Ovary (tissue), 9 donors: ENCODE results near the gene KRT33B. TPM values are rescaled to one million over a fixed set of nuclear protein-coding genes. Genes with fewer than 3 reads are reported as not detected.

Source experiments
- DNase-seq, 5 donors: peaks; one replicate each; pipeline ENCODE4 v3.0.0-alpha.2; 2019 to 2020
- H3K27ac ChIP-seq, 2 donors: fragments of 200-600 bp; one replicate each; pipeline versions ENCODE4 v1.5.1 to v1.8.0; 2019 to 2022
- H3K27me3 ChIP-seq: fragments of 200-600 bp; one replicate; pipeline ENCODE4 v1.8.0; 2022
- H3K36me3 ChIP-seq: fragments of 200-600 bp; sonication (generic); one replicate; pipeline ENCODE4 v1.5.1; 2019
- H3K4me1 ChIP-seq: one replicate; pipeline ENCODE4 v1.8.1; 2013; ENCODE audit warnings: mild to moderate bottlenecking, moderate library complexity; ENCODE audit not compliant: insufficient read depth
- H3K4me3 ChIP-seq: fragments of 200-600 bp; sonication (generic); one replicate; pipeline ENCODE4 v1.5.1; 2017
- H3K9me3 ChIP-seq, 2 donors: fragments of 200-600 bp in 1 of 2; sonication (generic) in 1 of 2; one replicate each; pipeline versions ENCODE4 v1.5.1 to v1.8.1; 2013 to 2019; ENCODE audit warnings: mild to moderate bottlenecking in 1 of 2, moderate library complexity in 1 of 2
- EP300 ChIP-seq: sonication (generic); formaldehyde crosslinking; IDR thresholded peaks from one replicate; pipeline ENCODE4 v1.6.1; 2017; ENCODE audit warnings: antibody characterized with exemption
- POLR2A ChIP-seq: fragments of 450-650 bp; IDR thresholded peaks from one replicate; pipeline ENCODE4 v1.6.1; 2017; ENCODE audit warnings: antibody characterized with exemption, mild to moderate bottlenecking, moderate library complexity
- WGBS, 3 donors: extraction: QIAGEN DNeasy Blood & Tissue Kit in 1 of 3; methylation state at CpG; one replicate each; pipeline versions ENCODE4 v1.1.5 to v1.1.7; 2013 to 2017; 5-methylcytosine and 5-hydroxymethylcytosine counted together
- intact Hi-C, 4 donors: fragments of 100-400 bp; cut with DNase I; formaldehyde crosslinking; loops; one replicate each; pipeline versions ENCODE4 v1.11.0 to v1.15.1; 2022 to 2023
- polyA plus RNA-seq, 2 donors: library from polyadenylated mRNA; stranded (reverse); fragments of 200-250 nt in 1 of 2; fragments of 350-450 nt in 1 of 2; fragmentation: Illumina TruSeq in 1 of 2; extraction: RNeasy Lipid Tissue Mini Kit (QIAGEN cat#74804) in 1 of 2; gene quantifications; one replicate each; pipeline ENCODE4 v1.2.3, GENCODE V29; 2013 to 2014
- total RNA-seq, 7 donors: library from RNA; depleted of rRNA in 2 of 7; stranded (reverse); fragments of >200 nt in 2 of 7; fragmentation: NEBNext Ultra II Directional in 3 of 7; extraction: Animal tissue kit (Norgen Biotek cat#: 25700) in 3 of 7; gene quantifications; one replicate each; pipeline versions ENCODE4 v1.1.0 to v1.2.4, GENCODE V29; 2016 to 2023
- TF ChIP-seq, protein P1 (sequence below), 3 donors: fragments of 450-650 bp in 2 of 3; fragments of 200-600 bp in 1 of 3; IDR thresholded peaks; one replicate each; pipeline versions ENCODE4 v1.5.1 to v1.8.0; 2016 to 2022; ENCODE audit warnings: antibody characterized with exemption in 3 of 3, mild to moderate bottlenecking in 1 of 3
- donor health status: DM: no; HTN: no; CAD: no; lungs with moderate emphysema.
- donor health status: DM: no; HTN: no; CAD: no.
- donor health status: Bipolar disorder and iron deficiency.
- donor health status: DM: yes; HTN: yes; CAD: no.
- donor health status: DM: no; HTN: no; CAD: no.
- donor health status: DM: yes; HTN: yes; CAD: no.

Gene KRT33B
- total and polyA plus RNA-seq, 9 donors: not detected

DNA sequence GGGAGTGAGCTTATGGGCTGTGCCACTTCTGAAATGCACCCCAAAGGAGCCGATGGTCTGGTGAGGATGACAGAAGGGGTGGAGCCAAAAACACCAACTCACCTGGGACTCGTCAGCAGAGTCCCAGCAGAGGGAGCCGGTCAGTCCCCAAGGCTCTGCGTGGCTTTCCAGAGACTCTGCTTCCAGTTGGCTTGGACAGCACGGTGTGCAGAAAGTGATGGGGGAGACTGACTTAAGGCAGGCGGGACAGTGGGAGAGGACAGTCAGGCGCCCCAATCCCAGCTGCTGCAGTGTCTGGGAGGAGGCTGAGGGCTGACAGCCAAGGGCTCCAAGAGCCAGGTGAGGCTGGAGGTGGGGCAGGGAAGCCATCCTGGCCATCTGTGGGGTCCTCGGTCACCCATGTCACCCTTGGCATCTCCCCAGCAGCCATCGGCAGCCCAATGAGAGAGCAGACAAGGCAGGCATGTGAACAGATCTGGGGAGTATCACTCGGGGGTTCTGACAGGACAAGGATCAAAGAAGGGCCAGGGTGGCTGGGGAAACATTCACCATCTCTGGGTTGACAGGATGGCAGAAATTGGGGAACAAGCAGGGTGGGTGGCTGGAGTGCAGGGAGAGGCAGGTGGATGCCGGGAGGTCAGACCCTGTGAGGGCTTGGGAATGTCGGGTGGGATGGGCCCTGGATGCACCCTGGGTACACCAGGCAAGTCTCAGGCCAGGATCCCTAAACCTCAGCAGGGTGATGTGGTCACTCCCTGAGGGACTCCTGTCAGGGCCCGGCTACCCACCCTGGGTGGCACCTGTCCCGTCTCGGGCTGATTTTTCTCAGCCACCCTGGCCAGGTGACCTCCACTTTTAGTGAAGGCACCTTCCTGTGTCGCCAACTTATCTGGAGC is 45.2 kb downstream of the KRT33B start:
- 74 to 83% (median 80%) methylated on average over 16 of the region's 16 CpGs for WGBS, 3 donors
- no peaks in the 10 kb centered on the region for H3K36me3 ChIP-seq
- TF ChIP-seq, protein P1, sequence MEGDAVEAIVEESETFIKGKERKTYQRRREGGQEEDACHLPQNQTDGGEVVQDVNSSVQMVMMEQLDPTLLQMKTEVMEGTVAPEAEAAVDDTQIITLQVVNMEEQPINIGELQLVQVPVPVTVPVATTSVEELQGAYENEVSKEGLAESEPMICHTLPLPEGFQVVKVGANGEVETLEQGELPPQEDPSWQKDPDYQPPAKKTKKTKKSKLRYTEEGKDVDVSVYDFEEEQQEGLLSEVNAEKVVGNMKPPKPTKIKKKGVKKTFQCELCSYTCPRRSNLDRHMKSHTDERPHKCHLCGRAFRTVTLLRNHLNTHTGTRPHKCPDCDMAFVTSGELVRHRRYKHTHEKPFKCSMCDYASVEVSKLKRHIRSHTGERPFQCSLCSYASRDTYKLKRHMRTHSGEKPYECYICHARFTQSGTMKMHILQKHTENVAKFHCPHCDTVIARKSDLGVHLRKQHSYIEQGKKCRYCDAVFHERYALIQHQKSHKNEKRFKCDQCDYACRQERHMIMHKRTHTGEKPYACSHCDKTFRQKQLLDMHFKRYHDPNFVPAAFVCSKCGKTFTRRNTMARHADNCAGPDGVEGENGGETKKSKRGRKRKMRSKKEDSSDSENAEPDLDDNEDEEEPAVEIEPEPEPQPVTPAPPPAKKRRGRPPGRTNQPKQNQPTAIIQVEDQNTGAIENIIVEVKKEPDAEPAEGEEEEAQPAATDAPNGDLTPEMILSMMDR (IDR thresholded peaks at IDR 0.05): no peak
- TF ChIP-seq EP300: no peak
- no peak for TF ChIP-seq POLR2A
- no peaks in the 10 kb centered on the region for H3K27me3 ChIP-seq
- DNase-seq: no peak
- no peaks in the 10 kb centered on the region for H3K9me3 ChIP-seq
- intact Hi-C loops: no loop called here
- H3K4me1 ChIP-seq: peaks cover 4% of the 10 kb centered on the region
- no peak overlapping the region for H3K4me3 ChIP-seq
- H3K27ac ChIP-seq: no peak overlapping the region

DNA sequence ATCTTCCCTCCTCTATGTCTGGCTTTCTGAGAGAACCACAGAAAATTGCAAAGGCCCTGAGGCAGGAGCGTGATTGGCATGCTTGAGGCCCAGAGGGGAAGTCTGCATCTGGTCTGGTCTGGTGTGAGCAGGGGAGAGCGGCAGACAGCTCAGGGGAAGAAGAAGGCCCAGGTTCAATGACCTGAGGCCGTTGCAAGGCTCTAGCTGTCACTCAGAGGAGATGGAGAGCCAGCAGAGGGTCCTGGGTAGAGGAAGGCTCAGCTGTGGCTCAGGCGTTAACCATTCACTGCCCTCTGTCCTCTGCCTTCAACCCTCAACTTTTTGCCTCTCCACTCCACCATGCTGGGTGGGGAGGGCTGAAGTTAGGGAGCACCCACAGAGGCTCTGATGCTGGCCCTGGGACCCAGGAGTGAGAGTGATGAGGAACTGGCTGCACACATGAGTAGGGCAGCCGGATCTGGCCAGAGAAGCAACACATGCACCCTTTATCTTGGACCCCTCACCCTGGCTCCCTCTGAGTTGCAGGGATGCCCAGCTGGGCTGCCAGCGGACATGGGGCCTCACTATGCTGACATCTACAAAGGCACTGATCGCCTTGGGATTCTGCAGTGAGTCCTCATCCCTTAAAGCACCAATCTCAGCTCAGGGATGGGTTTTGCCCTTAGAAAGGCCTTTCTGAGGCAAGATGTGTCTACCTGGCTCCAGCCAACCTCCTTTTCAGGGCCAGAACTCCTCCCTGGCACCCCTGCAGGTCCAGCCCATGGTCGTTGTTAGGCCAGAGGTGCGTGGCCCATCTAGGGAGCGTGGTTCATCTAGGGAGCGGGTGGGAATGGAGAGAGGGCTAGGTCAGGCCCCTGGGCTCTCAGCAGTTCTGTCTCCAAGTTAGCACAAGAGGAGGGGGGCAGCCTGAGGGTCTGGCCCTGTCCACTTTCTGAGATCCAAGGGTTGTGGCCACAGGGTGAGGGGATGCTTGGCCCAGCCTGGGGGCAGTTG is 46.4 kb downstream of the KRT33B start:
- TF ChIP-seq, protein P1 (IDR thresholded peaks at IDR 0.05): no peak
- TF ChIP-seq POLR2A (no peak), EP300 (no peak)
- H3K9me3 ChIP-seq: no peaks in the 10 kb centered on the region
- H3K27ac ChIP-seq: no peak overlapping the region
- H3K4me1 ChIP-seq: peaks cover 4% of the 10 kb centered on the region
- DNase-seq: no peak
- no peak overlapping the region for H3K4me3 ChIP-seq
- no peaks in the 10 kb centered on the region for H3K27me3 ChIP-seq
- intact Hi-C loops: no loop called here
- 90 to 96% (median 94%) methylated on average over 11 of the region's 11 CpGs for WGBS, 3 donors
- no peaks in the 10 kb centered on the region for H3K36me3 ChIP-seq

DNA sequence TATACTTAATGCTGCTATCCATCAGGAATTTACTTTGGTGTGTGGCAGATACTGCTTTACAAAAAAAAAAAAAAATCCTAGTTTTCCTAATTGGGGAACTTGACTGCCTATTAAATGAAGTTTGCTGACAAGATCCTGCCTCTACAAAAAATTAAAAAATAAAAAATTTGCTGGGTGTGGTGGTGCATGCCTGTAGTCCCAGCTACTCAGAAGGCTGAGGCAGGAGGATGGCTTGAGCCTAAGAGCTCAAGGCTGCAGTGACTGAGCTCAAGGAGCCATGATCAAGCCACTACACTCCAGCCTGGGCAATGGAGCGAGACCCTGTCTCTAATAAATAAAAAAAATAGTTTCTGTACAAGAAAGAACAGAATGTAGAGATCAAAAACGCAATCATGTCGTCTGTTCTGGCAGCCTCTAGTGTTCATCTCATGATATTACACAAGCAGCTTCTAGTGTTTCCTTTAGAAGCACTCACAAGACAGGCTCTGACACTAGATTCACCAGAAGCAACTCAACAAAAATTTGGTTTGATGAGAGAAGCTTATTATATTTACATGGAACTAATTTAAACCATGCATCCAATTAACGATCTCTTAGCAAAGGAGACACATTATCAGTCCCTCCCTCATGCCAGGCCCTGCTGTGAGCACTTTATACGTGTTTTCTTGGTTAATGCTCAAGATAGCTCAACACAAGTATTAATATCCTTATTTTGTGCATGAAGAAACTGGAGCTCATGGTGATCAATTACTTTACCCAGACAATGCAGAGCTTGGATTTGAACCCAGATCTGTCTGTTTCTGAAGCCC is 47.3 kb downstream of the KRT33B start:
- no peaks in the 10 kb centered on the region for H3K4me1 ChIP-seq

More for the DNA sequence above, 47.3 kb downstream of the KRT33B start:
- Histone ChIP-seq H3K4me3 (no peak overlapping the region), H3K27ac (no peak overlapping the region), H3K27me3 (no peaks in the 10 kb centered on the region), H3K9me3 (no peaks in the 10 kb centered on the region), H3K36me3 (no peaks in the 10 kb centered on the region)
- 32 to 35% (median 32%) methylated on average over 5 of the region's 5 CpGs for WGBS, 3 donors
- DNase-seq: no peak
- no peak for TF ChIP-seq EP300
- TF ChIP-seq, protein P1 (IDR thresholded peaks at IDR 0.05): peak in 1 of 3 donors; percentile 51
- intact Hi-C loops: no loop called here
